ELF-1 (cell line): ENCODE results near the gene STK35.
"Not testable (repeated sequence)": the region's sequence is repeated elsewhere in the genome, so short reads cannot be mapped to it uniquely, and the experiment has no call there.

Source experiments
- DNase-seq: peaks from one replicate; pipeline ENCODE4 v3.0.0-alpha.2; 2016; ENCODE audit warnings: low read depth, low spot score

STK35 gene

GRCh38 chr20:2179949-2180348, 78.3 kb downstream of the STK35 start:
- DNase-seq, result no peak

DNA sequence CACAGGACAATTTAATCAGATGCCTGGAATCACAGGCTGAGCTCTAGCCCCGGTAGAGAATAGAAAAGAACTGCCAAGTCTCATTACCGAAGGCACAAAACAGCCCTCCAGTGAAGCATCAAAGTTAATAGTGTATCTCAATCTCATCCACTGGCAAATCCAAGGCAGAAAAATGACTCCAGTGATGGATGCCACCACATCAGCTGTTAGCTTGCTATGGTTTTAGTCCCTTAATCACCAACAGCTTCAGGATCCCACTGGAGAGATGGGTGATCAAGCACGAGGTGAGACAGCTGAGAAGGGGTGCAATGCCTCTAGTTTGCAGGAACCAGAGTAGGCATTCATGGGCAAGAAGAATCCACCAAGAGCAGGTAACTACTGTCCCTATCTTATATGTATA, 81.8 kb downstream of the STK35 start:
- no peak for DNase-seq

GRCh38 chr20:2184933-2185332, 83.3 kb downstream of the STK35 start:
- not testable (repeated sequence) for DNase-seq

DNA sequence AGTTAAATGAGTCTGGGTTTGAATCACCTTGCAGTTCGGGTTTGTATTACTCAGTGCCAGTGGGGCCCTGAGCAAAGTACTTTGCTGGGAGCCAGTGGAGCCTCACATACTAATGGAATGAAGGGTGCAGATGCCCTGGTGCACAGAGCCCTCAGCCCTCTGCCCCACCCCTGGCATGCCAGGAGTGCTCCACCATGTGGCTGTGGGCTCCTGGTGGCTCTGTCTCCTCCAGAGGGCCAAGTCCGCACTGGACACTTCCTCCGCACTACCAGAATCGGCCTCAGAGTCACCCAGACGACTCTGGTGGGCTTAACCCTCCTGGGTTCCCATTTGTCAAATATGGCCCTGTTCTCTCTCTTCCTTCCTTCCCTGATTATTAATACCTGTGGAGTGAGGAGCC, 94.0 kb downstream of the STK35 start:
- no peak for DNase-seq

- DNase-seq, result no peak
These were observed 95.5 kb downstream of the STK35 start for GRCh38 chr20:2197166-2197565.
